Colon (tissue), 2 donors: ENCODE measurements around the gene OR2G3.

Experiments used
- FAIRE-seq: peaks from 2 replicates; lab custom pipeline; 2012; peaks lifted over from hg19 to GRCh38; lab: Jason Lieb, UNC
- donor health status: control.
- donor health status: control.

OR2G3 gene

DNA sequence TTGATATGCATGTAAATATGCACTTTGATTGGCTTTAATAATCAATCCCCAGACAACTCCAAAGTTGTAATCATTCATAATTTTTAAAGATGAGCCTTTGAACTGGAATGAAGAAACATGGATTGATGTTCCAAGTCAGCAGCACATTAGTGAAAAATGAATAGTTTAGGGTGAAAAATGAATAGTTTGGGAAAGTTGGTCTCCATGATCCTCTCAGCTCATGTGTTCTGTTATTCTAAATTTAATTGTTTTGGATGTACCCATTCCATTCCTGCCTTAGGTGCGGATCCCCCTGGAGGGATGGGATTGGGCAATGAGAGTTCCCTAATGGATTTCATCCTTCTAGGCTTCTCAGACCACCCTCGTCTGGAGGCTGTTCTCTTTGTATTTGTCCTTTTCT lies at the start of gene OR2G3:
OR2G3 (plus strand) TSS at position 301 of the 400 bp plus-strand sequence; CDS start at position 301, 0 bp downstream.
- FAIRE-seq: no peak

DNA sequence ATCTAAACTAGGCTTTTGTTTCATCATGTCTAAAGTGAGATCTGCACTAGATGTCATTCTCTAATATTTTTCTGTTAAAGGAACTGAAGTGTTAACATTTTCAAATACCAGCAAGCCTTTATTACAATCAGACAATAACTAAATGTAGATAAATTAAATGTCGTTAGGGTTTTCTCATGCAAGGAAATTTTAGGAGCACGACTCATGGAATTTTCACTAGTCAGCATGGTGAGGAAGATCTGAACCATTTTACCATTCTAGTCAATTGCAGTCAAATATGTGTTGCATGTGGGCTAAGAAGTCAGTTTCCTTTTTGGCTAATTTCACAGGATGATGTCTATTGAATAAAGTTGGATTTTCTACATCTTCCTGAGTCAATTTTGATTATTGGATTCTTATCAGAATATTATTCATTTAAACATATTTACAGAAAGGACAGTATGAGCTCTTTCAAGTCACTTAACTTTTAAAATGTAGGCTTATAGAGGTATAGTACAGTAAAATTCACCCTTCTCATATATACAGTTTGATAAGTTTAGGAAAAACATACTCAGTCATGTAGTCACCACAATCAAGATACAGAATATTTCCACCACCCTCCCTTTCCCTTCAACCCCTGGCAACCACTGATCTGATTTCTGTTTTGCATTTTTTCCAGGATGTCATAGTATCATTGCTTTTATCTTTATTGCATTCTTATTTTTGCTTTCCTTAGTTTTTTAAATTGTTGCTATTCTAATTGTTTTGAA lies 47.3 kb upstream of the OR2G3 start:
- no peak for FAIRE-seq

DNA sequence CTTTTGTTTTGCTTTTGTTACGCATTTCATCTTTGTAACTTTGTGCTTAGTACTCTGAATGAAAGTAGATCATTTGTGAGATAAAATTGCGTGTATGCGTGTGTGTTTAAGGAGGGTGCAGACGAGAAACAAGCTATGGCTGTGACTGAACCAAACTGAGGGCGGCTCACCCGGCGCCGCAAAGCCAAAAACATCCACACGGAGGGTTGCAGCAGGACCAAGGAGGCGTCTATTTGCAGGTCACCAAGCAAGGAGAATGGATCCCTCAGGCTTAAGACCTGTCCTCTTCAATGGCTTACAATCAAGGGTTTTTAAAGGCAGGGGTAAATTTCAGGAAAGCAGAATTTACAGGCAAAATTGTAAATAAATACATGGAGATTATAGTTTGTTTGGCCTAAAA lies 43.7 kb upstream of the OR2G3 start:
- FAIRE-seq: no peak

DNA sequence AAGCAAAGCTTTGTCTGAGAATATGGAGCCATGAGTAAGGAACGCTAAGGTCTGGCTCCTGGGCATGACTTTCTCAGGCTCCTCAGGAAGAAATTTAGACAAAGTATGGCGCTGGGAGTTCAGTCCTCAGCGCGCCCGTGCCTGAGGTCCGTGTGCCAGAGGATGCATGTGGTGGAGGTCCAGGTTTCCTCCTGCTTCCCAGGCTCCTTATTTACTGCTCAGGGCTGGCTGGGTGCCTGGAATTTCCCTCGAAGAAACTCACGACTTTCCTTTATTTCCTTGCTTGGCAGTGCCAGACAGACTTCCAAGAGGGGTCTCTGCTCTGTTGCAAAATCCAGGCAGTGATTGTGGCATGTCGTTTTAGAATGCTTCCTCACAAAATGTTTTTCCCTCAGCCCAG lies 43.2 kb upstream of the OR2G3 start:
- no peak for FAIRE-seq

DNA sequence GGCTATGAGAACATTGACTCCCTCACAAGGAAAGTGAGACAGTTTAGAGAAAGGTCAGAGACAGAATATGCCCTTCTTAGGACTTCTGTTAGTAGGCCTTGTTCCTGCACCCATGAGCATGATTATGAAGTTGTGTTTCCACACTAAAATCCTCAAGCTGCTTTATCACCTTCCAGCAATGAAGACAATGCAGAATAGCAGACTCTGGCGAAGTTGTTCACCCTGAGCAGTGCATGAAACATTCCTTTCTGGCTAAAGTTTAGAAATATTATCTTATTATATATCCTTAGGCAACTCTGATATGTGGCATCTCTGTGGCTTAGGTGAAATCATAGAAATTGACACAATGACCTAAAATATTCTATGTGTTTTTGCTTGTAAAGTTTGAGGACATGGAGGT lies 31.1 kb upstream of the OR2G3 start:
- no peak for FAIRE-seq

DNA sequence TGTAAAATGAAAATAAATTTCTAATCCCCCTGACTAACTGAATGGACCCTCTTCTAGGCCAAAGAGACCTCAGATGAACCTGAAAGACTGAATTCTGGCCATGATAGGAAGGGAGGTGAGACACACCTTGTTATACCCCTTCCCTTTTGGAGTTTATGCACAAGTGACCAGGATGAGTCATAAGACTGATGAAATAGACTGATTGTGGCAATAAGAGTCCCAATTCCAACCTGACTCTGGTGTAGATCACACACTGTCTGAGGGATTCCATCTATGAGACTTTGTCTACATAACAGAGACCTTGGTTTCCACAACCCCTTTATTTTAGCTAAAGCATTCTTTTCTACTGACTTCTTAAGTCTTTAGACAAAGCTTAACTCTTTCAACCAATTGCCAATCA lies 30.7 kb upstream of the OR2G3 start:
- no peak for FAIRE-seq

DNA sequence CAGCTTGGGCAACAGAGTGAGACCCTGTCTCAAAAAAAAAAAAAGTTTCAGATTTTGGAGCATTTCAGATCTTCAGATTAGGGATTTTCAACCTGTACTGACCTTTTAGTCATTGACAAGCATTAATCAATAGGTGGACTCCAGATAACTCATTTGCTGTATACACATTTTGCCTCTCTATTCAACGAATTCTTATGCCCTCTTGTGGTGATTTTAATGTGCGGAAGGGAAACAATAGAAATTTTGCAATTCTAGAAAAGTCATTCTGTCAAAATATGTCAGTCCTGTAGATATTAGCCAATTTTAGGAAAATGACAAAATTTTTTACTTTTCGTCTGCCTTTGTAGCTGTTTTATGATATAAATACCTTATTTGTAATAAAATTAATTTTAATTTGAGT lies 28.9 kb upstream of the OR2G3 start:
- FAIRE-seq: no peak

DNA sequence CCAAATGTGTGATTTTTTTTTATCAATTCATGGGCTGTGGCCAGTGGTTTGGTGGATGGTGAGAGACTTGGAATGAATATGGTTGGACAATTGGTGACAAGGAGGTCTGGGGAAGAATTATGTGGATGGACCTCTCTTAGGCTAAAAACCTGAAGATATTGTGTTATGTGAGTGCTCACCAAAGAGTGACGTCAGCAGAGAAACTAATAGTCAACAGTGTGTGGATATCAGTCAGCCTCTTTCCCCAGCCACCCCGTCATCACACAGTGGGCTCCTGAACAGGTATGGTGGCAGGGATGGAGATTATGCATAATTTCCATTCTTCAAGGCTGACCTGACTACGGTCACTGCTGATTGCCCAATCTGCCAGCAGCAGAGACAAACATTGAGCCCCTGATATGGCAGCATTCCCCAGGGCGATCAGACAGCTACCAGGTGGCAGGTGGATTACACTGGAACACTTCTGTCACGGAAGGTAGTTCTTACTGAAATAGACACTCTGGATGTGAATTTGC lies 26.4 kb upstream of the OR2G3 start:
- no peak for FAIRE-seq

DNA sequence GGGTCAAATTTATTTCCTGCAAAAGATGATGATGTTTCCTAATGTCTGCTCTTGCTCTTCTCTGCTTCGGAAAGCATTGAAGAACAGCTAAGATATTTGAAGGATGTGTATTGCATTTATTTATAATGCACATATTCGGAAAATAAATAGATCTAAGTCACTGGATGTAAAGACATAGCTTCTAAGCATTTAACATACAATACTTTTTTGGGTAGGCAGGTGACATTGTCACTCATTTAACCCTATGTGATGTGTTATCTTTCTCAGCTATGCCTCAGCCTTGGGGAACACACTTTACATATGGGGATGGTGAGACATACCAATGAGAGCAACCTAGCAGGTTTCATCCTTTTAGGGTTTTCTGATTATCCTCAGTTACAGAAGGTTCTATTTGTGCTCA lies 17.3 kb upstream of the OR2G3 start, which contains the start of gene OR2G2:
OR2G2 (plus strand) TSS at position 301 of the 400 bp plus-strand sequence; CDS start at position 301, 0 bp downstream.
- no peak for FAIRE-seq

DNA sequence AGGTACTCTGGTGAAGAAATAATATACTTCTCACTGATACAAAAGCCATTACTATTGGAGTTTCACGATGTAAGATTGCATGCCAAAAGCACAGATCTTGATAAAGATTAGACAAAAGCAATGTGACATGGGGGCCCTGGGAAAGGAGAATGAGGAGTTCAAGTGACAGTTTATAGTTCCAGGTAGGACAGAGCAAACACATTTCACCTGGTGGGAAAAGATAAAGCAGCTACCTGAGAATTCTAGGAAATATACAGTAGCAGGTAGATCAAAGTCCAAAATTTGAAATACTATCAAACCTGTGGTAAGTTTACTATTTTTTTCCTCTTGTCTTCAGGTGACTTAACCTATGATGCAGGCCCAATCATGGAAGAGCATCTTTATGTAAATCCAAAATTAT lies 8.0 kb downstream of the OR2G3 start:
- no peak for FAIRE-seq

DNA sequence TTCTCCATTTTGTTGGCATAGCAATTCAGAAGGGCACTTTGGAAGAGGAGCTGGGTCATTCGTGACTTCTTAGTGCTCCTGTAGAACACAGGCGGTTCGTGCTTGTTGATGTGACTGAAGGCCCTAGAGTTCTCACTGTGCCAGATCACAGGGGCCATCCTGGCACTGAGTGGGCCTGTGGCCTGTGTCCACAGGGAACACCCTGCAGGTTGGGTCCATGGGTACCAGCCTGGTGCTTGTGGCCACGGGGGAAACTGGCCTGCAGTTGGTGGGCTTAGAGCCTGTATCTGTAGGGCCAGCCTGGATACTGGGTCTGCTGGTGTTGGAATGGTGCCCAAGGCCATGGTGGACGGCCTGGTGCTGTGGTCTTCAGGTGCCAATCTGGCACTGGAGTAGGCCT lies 9.2 kb downstream of the OR2G3 start:
- FAIRE-seq: no peak

DNA sequence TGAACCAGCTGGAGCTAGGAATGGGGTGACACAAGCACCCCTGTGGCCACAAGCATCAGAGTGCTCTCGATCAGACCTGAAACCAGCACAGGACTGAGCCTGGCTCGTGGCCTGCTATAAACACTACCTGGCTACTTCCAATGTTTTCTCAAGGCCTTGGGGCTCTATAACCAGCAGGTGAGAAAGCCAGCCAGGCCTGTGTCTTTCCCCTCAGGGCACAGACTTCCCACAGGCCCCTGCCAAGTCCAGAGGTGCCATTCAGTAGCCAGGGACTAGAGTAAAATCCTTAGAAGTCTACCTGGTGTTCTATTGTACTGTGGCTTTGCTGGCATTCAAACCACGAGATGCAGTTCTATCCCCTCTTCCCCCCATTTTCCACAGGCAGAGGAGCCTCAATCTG lies 22.6 kb downstream of the OR2G3 start:
- no peak for FAIRE-seq

DNA sequence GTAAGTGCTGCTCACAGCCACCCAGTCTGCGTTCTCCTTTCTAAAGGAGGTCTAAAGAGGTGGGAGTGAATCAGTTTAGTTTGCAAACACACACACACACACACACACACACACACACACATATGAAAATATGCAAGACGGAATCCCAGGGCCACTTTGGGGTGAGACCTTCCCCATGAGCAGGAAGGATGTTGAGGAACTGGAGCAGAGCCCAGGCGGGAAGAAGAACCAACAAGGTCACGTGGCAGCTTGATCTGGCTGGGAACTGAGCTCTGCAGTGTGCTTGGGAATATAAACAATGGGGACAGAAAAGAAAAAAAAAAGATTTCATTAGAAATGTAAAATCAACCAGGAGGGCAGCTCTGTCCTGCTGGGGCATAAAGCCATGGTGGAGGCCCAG lies 32.6 kb downstream of the OR2G3 start:
- no peak for FAIRE-seq

DNA sequence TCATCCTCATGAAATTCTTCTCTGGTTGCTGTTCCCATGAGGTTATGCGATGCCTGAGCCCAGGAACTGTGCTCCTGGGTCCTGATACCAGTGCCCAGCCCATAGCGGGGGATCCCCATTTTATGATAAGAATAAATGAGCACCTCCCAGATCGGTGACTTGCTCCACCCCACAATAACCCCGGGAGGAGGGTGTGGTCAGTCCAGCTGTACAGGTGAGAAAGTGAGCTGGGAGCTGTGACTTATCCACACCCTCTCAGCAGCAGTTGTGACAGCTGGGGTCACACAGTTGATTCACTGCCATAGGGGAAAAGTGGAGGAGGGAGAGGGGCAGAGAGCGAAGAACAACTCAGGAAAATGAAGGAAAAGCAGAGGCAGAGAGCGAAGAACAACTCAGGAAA lies 33.4 kb downstream of the OR2G3 start:
- no peak for FAIRE-seq

DNA sequence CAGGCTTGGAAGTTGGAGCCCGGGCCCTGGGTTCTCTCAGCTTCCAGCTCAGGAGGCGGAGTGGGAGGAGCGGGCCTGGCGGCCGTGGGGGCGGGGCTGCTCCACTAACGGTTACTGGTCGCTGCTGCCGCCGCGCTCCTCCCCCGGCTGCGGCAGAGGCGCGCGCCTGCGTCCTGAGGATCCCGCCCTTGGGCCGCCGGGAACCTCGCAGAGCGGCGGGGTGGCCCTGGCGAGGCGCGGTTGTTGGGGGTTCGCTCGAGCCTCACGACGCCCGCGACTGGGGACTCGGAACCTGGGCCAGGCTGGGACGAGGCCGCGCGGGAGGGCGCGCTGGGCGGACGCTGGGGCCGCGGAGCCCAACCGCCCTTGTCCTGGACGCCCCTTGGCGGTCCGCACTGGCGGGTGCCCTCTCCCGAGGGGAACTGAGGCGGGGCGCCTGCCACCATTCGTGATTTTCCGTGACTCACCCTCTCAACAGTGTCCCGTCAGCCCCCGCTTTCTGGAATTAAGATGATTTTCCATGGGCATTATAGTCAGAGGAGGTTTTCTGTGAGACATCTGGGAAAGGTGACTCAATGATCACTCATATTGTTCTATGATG lies 34.1 kb downstream of the OR2G3 start:
- no peak for FAIRE-seq

DNA sequence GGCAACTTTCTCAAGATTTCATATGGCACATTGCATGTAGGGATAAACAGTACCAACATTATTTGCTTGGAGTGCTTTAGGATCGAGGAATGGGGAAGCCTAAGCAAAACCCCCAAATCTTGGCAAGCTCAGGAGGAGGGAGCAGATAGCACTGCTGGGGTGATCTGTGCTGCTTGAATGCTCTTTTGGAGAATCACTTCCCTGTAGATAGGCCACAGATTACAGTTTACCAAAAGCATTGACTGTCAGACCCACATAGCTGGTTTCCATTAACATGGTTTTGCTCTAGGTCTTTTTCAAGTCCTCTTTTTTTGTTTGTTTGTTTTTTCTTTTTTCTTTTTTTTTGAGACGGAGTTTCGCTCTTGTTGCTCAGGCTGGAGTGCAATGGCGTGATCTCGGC lies 37.4 kb downstream of the OR2G3 start:
- no peak for FAIRE-seq

DNA sequence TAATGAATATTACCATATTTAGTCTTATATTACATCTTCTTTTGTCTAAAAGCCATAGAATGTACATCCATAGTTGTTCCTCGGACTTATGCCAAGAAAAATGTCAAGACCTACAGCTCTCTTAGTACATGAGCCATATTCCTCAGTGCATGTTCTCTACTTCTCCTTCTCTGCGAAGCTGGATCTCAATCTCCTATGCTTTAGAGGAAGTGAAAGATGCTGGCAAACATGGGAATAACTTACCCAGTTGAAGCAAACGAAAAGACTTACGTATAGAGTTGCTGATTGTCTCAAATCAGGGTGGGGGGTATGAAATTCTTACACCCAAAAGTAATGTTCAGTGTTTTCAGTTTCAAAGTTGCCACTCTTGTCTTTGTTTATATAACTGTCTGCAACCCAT lies 41.5 kb downstream of the OR2G3 start:
- no peak for FAIRE-seq

DNA sequence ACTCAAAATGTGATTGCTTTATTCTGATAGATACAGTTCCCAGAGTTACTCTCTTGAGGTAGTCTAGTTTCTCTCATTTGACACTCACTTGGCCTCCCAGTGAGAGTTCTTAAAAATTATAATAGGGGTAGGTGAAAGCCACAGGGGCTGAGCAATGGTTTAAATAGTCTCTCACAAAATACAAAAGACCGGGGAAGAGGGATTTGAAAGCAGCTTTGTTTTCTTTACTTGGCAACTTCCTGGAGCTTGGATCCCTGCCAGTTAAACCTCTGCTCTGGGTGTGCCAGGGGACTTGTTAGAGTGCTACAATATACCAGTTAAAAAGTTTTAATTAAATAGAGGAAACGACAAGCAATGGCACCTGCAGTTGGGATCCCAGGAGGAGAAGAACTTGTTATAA lies 42.5 kb downstream of the OR2G3 start:
- FAIRE-seq: no peak

DNA sequence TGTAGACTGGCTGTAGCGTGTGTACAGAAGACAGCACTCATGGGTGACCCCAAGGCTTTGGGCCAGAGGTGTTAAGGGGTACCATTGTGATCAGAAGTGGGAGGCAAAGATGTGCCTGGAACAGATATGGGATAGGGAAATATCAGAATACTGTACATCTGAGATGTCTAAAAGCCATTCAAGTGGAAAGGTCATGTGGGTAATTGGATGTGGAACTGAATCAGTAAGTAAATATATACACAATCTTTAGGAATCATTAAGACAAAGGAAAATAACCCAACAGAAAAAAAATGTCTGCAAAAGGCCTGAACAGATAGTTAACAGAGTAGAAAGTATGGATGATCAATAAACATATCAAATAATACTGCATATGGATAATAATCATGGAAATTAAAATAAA lies 47.7 kb downstream of the OR2G3 start:
- FAIRE-seq: no peak
